Skeletal muscle tissue (tissue), 4 donors: ENCODE results near the gene S100B. TPM values are rescaled to one million over a fixed set of nuclear protein-coding genes. Genes with fewer than 3 reads are reported as not detected.

Source experiments
- H3K27ac ChIP-seq: one replicate; pipeline ENCODE4 v1.7.0; 2013; ENCODE audit warnings: mild to moderate bottlenecking, low read depth, low read length, inconsistent platforms
- H3K27me3 ChIP-seq, 3 donors: one replicate each; pipeline ENCODE4 v1.7.0; 2013; ENCODE audit warnings: low read length in 3 of 3; ENCODE audit not compliant: control insufficient read depth in 3 of 3, insufficient read depth in 3 of 3
- H3K36me3 ChIP-seq, 3 donors: one replicate each; pipeline ENCODE4 v1.7.0; 2013; ENCODE audit warnings: low read length in 3 of 3; ENCODE audit not compliant: control insufficient read depth in 3 of 3, insufficient read depth in 3 of 3
- H3K4me1 ChIP-seq, 3 donors: one replicate each; pipeline ENCODE4 v1.7.0; 2013; ENCODE audit warnings: low read length in 3 of 3, mild to moderate bottlenecking in 3 of 3; ENCODE audit not compliant: control insufficient read depth in 3 of 3, insufficient read depth in 3 of 3
- H3K4me3 ChIP-seq, 3 donors: one replicate each; pipeline ENCODE4 v1.7.0; 2013; ENCODE audit warnings: low read length in 3 of 3
- H3K9ac ChIP-seq, 3 donors: one replicate each; pipeline ENCODE4 v1.7.0; 2013; ENCODE audit warnings: low read length in 3 of 3, mild to moderate bottlenecking in 3 of 3, moderate library complexity in 2 of 3, low read depth in 1 of 3
- H3K9me3 ChIP-seq, 3 donors: one replicate each; pipeline ENCODE4 v1.7.0; 2013; ENCODE audit warnings: low read length in 3 of 3; ENCODE audit not compliant: control insufficient read depth in 3 of 3
- total RNA-seq: library from RNA; depleted of rRNA; stranded (reverse); fragments of >200 nt; gene quantifications from one replicate; pipeline ENCODE4 v1.2.3, GENCODE V29; 2014
- donor health status: Osteomylitis.

The S100B gene
- total RNA-seq, 1 donor from 2014 or later: 25.6 TPM

- Histone ChIP-seq H3K4me3 (no peak overlapping the region), H3K27me3 (peaks cover 0 to 10% (median 9%) of the 10 kb centered on the region in 3 donors), H3K27ac (no peak overlapping the region), H3K36me3 (no peaks in the 10 kb centered on the region), H3K4me1 (no peaks in the 10 kb centered on the region), H3K9me3 (peaks cover 0 to 5% (median 0%) of the 10 kb centered on the region in 3 donors), H3K9ac (no peak overlapping the region)
Measured at GRCh38 chr21:46619846-46620245, 15.0 kb upstream of the S100B start.

- Histone ChIP-seq H3K4me3 (no peak overlapping the region), H3K4me1 (no peaks in the 10 kb centered on the region), H3K36me3 (no peaks in the 10 kb centered on the region), H3K9me3 (no peaks in the 10 kb centered on the region), H3K9ac (no peak overlapping the region), H3K27ac (no peak overlapping the region), H3K27me3 (peaks cover 0 to 10% (median 5%) of the 10 kb centered on the region in 3 donors)
Measured at GRCh38 chr21:46618738-46619379, 14.0 kb upstream of the S100B start.

GRCh38 chr21:46617267-46618051 is 12.6 kb upstream of the S100B start:
- Histone ChIP-seq H3K4me1 (no peaks in the 10 kb centered on the region), H3K9ac (no peak overlapping the region), H3K27me3 (peaks cover 0 to 10% (median 5%) of the 10 kb centered on the region in 3 donors), H3K27ac (no peak overlapping the region), H3K4me3 (no peak overlapping the region), H3K9me3 (no peaks in the 10 kb centered on the region), H3K36me3 (no peaks in the 10 kb centered on the region)

- no peak overlapping the region for H3K9ac ChIP-seq
- no peak overlapping the region for H3K4me3 ChIP-seq
- H3K27ac ChIP-seq: no peak overlapping the region
- H3K27me3 ChIP-seq: peaks cover 0 to 10% (median 5%) of the 10 kb centered on the region in 3 donors
- no peaks in the 10 kb centered on the region for H3K36me3 ChIP-seq
- H3K4me1 ChIP-seq: no peaks in the 10 kb centered on the region
- H3K9me3 ChIP-seq: no peaks in the 10 kb centered on the region
Measured at GRCh38 chr21:46616656-46617055, 11.8 kb upstream of the S100B start.

- peaks cover 0 to 9% (median 4%) of the 10 kb centered on the region in 3 donors for H3K27me3 ChIP-seq
- H3K27ac ChIP-seq: no peak overlapping the region
- no peaks in the 10 kb centered on the region for H3K36me3 ChIP-seq
- H3K9ac ChIP-seq: no peak overlapping the region
- H3K4me3 ChIP-seq: no peak overlapping the region
- H3K4me1 ChIP-seq: no peaks in the 10 kb centered on the region
- H3K9me3 ChIP-seq: no peaks in the 10 kb centered on the region
Measured at GRCh38 chr21:46616050-46616449, 11.2 kb upstream of the S100B start.

GRCh38 chr21:46613391-46613790 is 8.5 kb upstream of the S100B start:
- H3K27ac ChIP-seq: no peak overlapping the region
- peaks cover 0 to 9% (median 2%) of the 10 kb centered on the region in 3 donors for H3K9me3 ChIP-seq
- H3K27me3 ChIP-seq: peaks cover 0 to 3% (median 0%) of the 10 kb centered on the region in 3 donors
- no peak overlapping the region for H3K4me3 ChIP-seq
- H3K36me3 ChIP-seq: no peaks in the 10 kb centered on the region
- no peaks in the 10 kb centered on the region for H3K4me1 ChIP-seq
- no peak overlapping the region for H3K9ac ChIP-seq

GRCh38 chr21:46610018-46610701 is 5.3 kb upstream of the S100B start:
- Histone ChIP-seq H3K4me3 (no peak overlapping the region), H3K9me3 (peaks cover 0 to 9% (median 2%) of the 10 kb centered on the region in 3 donors), H3K9ac (no peak overlapping the region), H3K4me1 (peaks cover 0 to 2% (median 0%) of the 10 kb centered on the region in 3 donors), H3K27me3 (peaks cover 0 to 12% (median 0%) of the 10 kb centered on the region in 3 donors), H3K27ac (no peak overlapping the region), H3K36me3 (no peaks in the 10 kb centered on the region)

- no peak overlapping the region for H3K9ac ChIP-seq
- no peaks in the 10 kb centered on the region for H3K36me3 ChIP-seq
- no peak overlapping the region for H3K4me3 ChIP-seq
- peaks cover 0 to 12% (median 0%) of the 10 kb centered on the region in 3 donors for H3K27me3 ChIP-seq
- H3K9me3 ChIP-seq: peaks cover 0 to 9% (median 2%) of the 10 kb centered on the region in 3 donors
- H3K4me1 ChIP-seq: peaks cover 0 to 2% (median 0%) of the 10 kb centered on the region in 3 donors
- H3K27ac ChIP-seq: no peak overlapping the region
Measured at GRCh38 chr21:46608672-46609111, 3.8 kb upstream of the S100B start.

- Histone ChIP-seq H3K4me3 (no peak overlapping the region), H3K9me3 (peaks cover 0 to 9% (median 2%) of the 10 kb centered on the region in 3 donors), H3K9ac (no peak overlapping the region), H3K27me3 (peaks cover 0 to 12% (median 0%) of the 10 kb centered on the region in 3 donors), H3K27ac (no peak overlapping the region), H3K4me1 (peaks cover 0 to 2% (median 0%) of the 10 kb centered on the region in 3 donors), H3K36me3 (no peaks in the 10 kb centered on the region)
Measured at GRCh38 chr21:46607636-46608035, 2.8 kb upstream of the S100B start.
